Measurements from ENCODE around the gene SOX30. TPM values are rescaled to one million over a fixed set of nuclear protein-coding genes. Genes with fewer than 3 reads are reported as not detected.

SOX30 gene
- total and polyA plus RNA-seq, 2 of the 13 experiments (the other 11 are each of a cell fraction or from before 2014, with no cell fraction given) = 0.05 TPM; not detected in 1

DNA sequence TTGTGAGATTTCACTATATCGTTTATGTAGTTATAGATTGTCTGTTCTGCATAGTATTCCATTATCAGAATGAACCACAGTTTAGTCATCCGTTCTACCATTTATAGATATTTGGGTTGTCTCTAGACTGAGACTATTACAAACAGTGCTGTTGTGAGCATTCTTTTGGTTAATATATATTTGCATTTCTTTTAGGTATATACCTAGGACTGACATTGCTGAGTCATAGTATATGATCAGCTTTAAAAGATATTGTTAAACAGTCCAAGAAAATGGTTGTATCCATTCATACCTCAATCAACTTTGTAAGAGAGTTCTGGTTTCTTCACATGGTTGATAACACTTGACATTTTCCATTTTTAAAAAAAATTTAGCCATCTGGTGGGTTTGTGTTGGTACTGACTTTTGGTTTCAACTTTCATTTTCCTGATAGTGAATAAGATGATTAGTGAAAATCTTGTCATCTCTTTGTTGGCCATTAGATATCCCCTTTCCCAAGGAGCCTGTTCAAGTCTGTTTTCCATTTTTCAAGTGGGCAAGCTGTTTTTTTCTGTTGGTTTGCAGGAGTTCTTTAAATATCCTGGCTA is 53.8 kb downstream of the SOX30 start:
- no peak overlapping the region for H3K4me3 ChIP-seq (replicated peaks in 1 of 3; ENCODE audit: insufficient read depth in 1 of 3, low read depth in 2 of 3, low read length in 3 of 3)
- no peak overlapping the region for H3K27ac ChIP-seq (ENCODE audit: extremely low read length, insufficient read depth, low read length)
- TF ChIP-seq, protein P1, sequence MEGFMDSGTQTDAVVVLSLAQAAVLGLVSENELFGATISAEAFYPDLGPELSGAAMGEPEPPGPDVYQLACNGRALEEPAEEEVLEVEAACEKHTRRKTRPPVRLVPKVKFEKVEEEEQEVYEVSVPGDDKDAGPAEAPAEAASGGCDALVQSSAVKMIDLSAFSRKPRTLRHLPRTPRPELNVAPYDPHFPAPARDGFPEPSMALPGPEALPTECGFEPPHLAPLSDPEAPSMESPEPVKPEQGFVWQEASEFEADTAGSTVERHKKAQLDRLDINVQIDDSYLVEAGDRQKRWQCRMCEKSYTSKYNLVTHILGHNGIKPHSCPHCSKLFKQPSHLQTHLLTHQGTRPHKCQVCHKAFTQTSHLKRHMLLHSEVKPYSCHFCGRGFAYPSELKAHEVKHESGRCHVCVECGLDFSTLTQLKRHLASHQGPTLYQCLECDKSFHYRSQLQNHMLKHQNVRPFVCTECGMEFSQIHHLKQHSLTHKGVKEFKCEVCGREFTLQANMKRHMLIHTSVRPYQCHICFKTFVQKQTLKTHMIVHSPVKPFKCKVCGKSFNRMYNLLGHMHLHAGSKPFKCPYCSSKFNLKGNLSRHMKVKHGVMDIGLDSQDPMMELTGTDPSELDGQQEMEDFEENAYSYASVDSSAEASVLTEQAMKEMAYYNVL (CRISPR knock-in tag; IDR thresholded peaks at IDR 0.05; ENCODE audit: borderline replicate concordance) = no peak
- TF ChIP-seq DNMT3B (CRISPR knock-in tag; conservative IDR thresholded peaks at IDR 0.05) (no peak), NFE2L2 (IDR thresholded peaks at IDR 0.05; ENCODE audit: low read length) (peak; percentile 29; the same call in 1 of the 2 replicates)
- TF ChIP-seq, protein P2, sequence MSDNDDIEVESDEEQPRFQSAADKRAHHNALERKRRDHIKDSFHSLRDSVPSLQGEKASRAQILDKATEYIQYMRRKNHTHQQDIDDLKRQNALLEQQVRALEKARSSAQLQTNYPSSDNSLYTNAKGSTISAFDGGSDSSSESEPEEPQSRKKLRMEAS (IDR thresholded peaks at IDR 0.05) = no peak
- H3K36me3 ChIP-seq (replicated peaks in 1 of 2; ENCODE audit: control insufficient read depth in 1 of 2, insufficient read depth in 2 of 2, low read length in 2 of 2) = no peaks in the 10 kb centered on the region
- ATAC-seq (no peak), FAIRE-seq (no peak), DNase-seq (ENCODE audit: low spot score) (no peak)
- POLR2A ChIA-PET = no interaction called here
- WGBS (ENCODE audit: low lambda C conversion rate) = 21% methylated on average over 2 of the region's 2 CpGs
- no peak overlapping the region for H3K4me2 ChIP-seq (ENCODE audit: low read depth, low read length)
- CTCF ChIA-PET (ENCODE audit: low intra/inter-chr PET ratio, low total read pairs) = no interaction called here
- H3K9ac ChIP-seq (ENCODE audit: insufficient read depth, low read depth, low read length) = no peak overlapping the region
- in situ Hi-C loops (cut with HindIII; ENCODE audit: extremely low pct_ligation_motif_present, low pct_unique_long_range_greater_than_20kb) = no loop called here
- H4K20me1 ChIP-seq (ENCODE audit: insufficient read depth, low read length) = no peaks in the 10 kb centered on the region
- H3K4me1 ChIP-seq (ENCODE audit: insufficient read depth, low read length) = no peaks in the 10 kb centered on the region
- intact Hi-C loops (cut with micrococcal nuclease; ENCODE audit: unreplicated experiment) = no loop called here
- 0 out of 5 replicates have a peak, but pooled peaks cover 0 to 6% of the 10 kb centered on the region in 2 experiments for H3K27me3 ChIP-seq (ENCODE audit: control insufficient read depth in 1 of 2, insufficient read depth in 2 of 2, low read length in 2 of 2)
- no peaks in the 10 kb centered on the region for H3K79me2 ChIP-seq (ENCODE audit: insufficient read depth, low read length)
- no peak overlapping the region for H2AFZ ChIP-seq (ENCODE audit: low read length)
- H3K9me3 ChIP-seq (ENCODE audit: low read length) = no peaks in the 10 kb centered on the region
- BruUV-seq (replicated peaks) = no TSS peak

DNA sequence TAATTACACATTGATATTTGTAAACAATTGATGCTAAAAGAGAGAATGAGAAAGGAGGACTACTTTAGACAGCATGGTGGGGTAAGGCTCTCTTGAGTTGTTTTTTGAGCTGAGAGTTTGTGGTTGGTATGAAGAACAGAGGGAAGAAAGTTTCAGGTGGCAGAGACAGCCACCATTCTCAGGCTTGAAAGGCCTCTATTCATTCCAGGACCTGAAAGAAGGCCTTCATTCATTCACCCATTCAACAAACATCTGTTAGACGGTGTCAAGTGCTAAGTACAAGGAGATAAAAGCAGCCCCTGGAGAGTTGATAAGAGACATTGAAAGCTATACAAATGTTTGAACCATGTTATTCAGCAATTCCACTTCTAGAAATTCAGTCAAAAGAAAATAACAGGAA is 55.0 kb downstream of the SOX30 start:
- H3K4me1 ChIP-seq (ENCODE audit: insufficient read depth, low read length) = no peaks in the 10 kb centered on the region
- in situ Hi-C loops (cut with HindIII; ENCODE audit: extremely low pct_ligation_motif_present, low pct_unique_long_range_greater_than_20kb) = no loop called here
- FAIRE-seq (no peak), ATAC-seq (no peak), DNase-seq (ENCODE audit: low spot score) (peak; percentile 22)
- H3K79me2 ChIP-seq (ENCODE audit: insufficient read depth, low read length) = no peaks in the 10 kb centered on the region
- 0% methylated on average over 1 of the region's 1 CpG for WGBS (ENCODE audit: low lambda C conversion rate)
- CTCF ChIA-PET (ENCODE audit: low intra/inter-chr PET ratio, low total read pairs) = no interaction called here
- no peak overlapping the region for H3K4me3 ChIP-seq (replicated peaks in 1 of 3; ENCODE audit: insufficient read depth in 1 of 3, low read depth in 2 of 3, low read length in 3 of 3)
- BruUV-seq (replicated peaks) = no TSS peak
- no peaks in the 10 kb centered on the region for H4K20me1 ChIP-seq (ENCODE audit: insufficient read depth, low read length)
- POLR2A ChIA-PET = no interaction called here
- H2AFZ ChIP-seq (ENCODE audit: low read length) = no peak overlapping the region
- no peaks in the 10 kb centered on the region for H3K9me3 ChIP-seq (ENCODE audit: low read length)
- H3K4me2 ChIP-seq (ENCODE audit: low read depth, low read length) = no peak overlapping the region
- 0 out of 5 replicates have a peak, but pooled peaks cover 0 to 6% of the 10 kb centered on the region in 2 experiments for H3K27me3 ChIP-seq (ENCODE audit: control insufficient read depth in 1 of 2, insufficient read depth in 2 of 2, low read length in 2 of 2)
- H3K9ac ChIP-seq (ENCODE audit: insufficient read depth, low read depth, low read length) = no peak overlapping the region
- no peak for TF ChIP-seq ZNF326 (CRISPR knock-in tag; IDR thresholded peaks at IDR 0.05; ENCODE audit: borderline replicate concordance)
- no peak for TF ChIP-seq FOSL1 (CRISPR knock-in tag; IDR thresholded peaks at IDR 0.05; ENCODE audit: borderline replicate concordance)
- TF ChIP-seq MIER3 (CRISPR knock-in tag; IDR thresholded peaks at IDR 0.05; ENCODE audit: borderline replicate concordance) = no peak
- TF ChIP-seq, protein P3, sequence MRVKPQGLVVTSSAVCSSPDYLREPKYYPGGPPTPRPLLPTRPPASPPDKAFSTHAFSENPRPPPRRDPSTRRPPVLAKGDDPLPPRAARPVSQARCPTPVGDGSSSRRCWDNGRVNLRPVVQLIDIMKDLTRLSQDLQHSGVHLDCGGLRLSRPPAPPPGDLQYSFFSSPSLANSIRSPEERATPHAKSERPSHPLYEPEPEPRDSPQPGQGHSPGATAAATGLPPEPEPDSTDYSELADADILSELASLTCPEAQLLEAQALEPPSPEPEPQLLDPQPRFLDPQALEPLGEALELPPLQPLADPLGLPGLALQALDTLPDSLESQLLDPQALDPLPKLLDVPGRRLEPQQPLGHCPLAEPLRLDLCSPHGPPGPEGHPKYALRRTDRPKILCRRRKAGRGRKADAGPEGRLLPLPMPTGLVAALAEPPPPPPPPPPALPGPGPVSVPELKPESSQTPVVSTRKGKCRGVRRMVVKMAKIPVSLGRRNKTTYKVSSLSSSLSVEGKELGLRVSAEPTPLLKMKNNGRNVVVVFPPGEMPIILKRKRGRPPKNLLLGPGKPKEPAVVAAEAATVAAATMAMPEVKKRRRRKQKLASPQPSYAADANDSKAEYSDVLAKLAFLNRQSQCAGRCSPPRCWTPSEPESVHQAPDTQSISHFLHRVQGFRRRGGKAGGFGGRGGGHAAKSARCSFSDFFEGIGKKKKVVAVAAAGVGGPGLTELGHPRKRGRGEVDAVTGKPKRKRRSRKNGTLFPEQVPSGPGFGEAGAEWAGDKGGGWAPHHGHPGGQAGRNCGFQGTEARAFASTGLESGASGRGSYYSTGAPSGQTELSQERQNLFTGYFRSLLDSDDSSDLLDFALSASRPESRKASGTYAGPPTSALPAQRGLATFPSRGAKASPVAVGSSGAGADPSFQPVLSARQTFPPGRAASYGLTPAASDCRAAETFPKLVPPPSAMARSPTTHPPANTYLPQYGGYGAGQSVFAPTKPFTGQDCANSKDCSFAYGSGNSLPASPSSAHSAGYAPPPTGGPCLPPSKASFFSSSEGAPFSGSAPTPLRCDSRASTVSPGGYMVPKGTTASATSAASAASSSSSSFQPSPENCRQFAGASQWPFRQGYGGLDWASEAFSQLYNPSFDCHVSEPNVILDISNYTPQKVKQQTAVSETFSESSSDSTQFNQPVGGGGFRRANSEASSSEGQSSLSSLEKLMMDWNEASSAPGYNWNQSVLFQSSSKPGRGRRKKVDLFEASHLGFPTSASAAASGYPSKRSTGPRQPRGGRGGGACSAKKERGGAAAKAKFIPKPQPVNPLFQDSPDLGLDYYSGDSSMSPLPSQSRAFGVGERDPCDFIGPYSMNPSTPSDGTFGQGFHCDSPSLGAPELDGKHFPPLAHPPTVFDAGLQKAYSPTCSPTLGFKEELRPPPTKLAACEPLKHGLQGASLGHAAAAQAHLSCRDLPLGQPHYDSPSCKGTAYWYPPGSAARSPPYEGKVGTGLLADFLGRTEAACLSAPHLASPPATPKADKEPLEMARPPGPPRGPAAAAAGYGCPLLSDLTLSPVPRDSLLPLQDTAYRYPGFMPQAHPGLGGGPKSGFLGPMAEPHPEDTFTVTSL (CRISPR knock-in tag; IDR thresholded peaks at IDR 0.05; ENCODE audit: borderline replicate concordance) = no peak
- TF ChIP-seq MYNN (CRISPR knock-in tag; IDR thresholded peaks at IDR 0.05; ENCODE audit: low read depth) = no peak
- no peak for TF ChIP-seq HOXD1 (CRISPR knock-in tag; IDR thresholded peaks at IDR 0.05)
- no peaks in the 10 kb centered on the region for H3K36me3 ChIP-seq (replicated peaks in 1 of 2; ENCODE audit: control insufficient read depth in 1 of 2, insufficient read depth in 2 of 2, low read length in 2 of 2)
- intact Hi-C loops (cut with micrococcal nuclease; ENCODE audit: unreplicated experiment) = no loop called here
- no peak overlapping the region for H3K27ac ChIP-seq (ENCODE audit: extremely low read length, insufficient read depth, low read length)

Data from HepG2 (cell line).